DND-41 (cell line): ENCODE measurements around the gene PRKCA.

Source experiments
- ATAC-seq: fragments of 200-7000 bp; cut with Tn5 transposase; 3 replicates; pipeline ENCODE4 v1.9.1; 2021; ENCODE audit warnings: low read depth; ENCODE audit not compliant: insufficient read depth
- DNase-seq: peaks from one replicate; pipeline ENCODE4 v3.0.0-alpha.2; 2020
- H2AFZ ChIP-seq: 2 replicates; pipeline ENCODE4 v1.6.0; 2012; ENCODE audit warnings: low read depth, low read length
- H3K27ac ChIP-seq: 2 replicates; pipeline ENCODE4 v1.5.1; 2012; ENCODE audit warnings: low read length, inconsistent platforms
- H3K27me3 ChIP-seq: fragments of 200-600 bp; sonication (generic); 2 replicates; pipeline ENCODE4 v1.6.0; 2012; ENCODE audit warnings: low read length, mild to moderate bottlenecking, inconsistent platforms; ENCODE audit not compliant: insufficient read depth, poor library complexity
- H3K36me3 ChIP-seq: 2 replicates; pipeline ENCODE4 v1.5.1; 2012; ENCODE audit warnings: low read length, inconsistent platforms; ENCODE audit not compliant: insufficient read depth
- H3K4me1 ChIP-seq: 2 replicates; pipeline ENCODE4 v1.5.1; 2012; ENCODE audit warnings: mild to moderate bottlenecking, low read length; ENCODE audit not compliant: insufficient read depth
- H3K4me2 ChIP-seq: 2 replicates; pipeline ENCODE4 v1.6.0; 2012; ENCODE audit warnings: mild to moderate bottlenecking, moderate library complexity, low read length, inconsistent platforms; ENCODE audit not compliant: insufficient read depth
- H3K4me3 ChIP-seq, 2 experiments: fragments of 200-600 bp in 1 of 2; shearing (Covaris generic) in 1 of 2; 2 replicates each; pipeline ENCODE4 v1.5.1; 2012 to 2016; ENCODE audit warnings: inconsistent platforms in 2 of 2, low read length in 2 of 2, mild to moderate bottlenecking in 2 of 2, low read depth in 1 of 2, moderate library complexity in 1 of 2
- H3K79me2 ChIP-seq: 2 replicates; pipeline ENCODE4 v1.6.0; 2012; ENCODE audit warnings: low read length, inconsistent platforms; ENCODE audit not compliant: insufficient read depth
- H3K9ac ChIP-seq: 2 replicates; pipeline ENCODE4 v1.6.0; 2012; ENCODE audit warnings: low read depth, mild to moderate bottlenecking, inconsistent platforms, low read length, moderate library complexity
- H3K9me3 ChIP-seq: 2 replicates; pipeline ENCODE4 v1.5.1; 2012; ENCODE audit warnings: low read length, moderate library complexity, mild to moderate bottlenecking, inconsistent platforms; ENCODE audit not compliant: insufficient read depth, severe bottlenecking
- H4K20me1 ChIP-seq: 2 replicates; pipeline ENCODE4 v1.6.0; 2012; ENCODE audit warnings: low read length; ENCODE audit not compliant: insufficient read depth
- EZH2 ChIP-seq: IDR thresholded peaks from 3 replicates; pipeline ENCODE4 v1.6.1; 2012; ENCODE audit warnings: borderline replicate concordance, low read depth, mild to moderate bottlenecking, moderate library complexity, low read length, inconsistent platforms; ENCODE audit not compliant: severe bottlenecking
- TF ChIP-seq, protein P1 (sequence below): IDR thresholded peaks from 2 replicates; pipeline ENCODE4 v1.5.1; 2012; ENCODE audit warnings: borderline replicate concordance, low read length, moderate library complexity, mild to moderate bottlenecking; ENCODE audit not compliant: poor library complexity, severe bottlenecking; ENCODE audit errors: extremely low read depth

PRKCA gene

DNA sequence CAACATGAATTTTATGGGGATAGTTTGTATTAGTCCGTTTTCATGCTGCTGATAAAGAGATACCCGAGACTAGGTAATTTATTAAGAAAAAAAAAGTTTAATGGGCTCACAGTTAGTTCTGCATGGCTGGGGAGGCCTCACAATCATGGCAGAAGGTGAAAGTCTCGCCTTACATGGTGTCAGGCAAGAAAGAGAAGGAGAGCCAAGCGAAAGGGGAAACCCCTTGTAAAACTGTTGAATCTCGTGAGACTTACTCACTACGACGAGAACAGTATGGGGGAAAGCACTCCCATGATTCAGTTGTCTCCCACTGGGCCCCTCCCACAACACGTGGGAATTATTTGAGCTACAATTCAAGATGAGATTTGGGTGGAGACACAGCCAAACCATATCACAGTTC is 181.5 kb downstream of the PRKCA start:
- no peaks in the 10 kb centered on the region for H3K4me1 ChIP-seq
- no peak overlapping the region for H3K4me2 ChIP-seq
- H3K27me3 ChIP-seq, result no peaks in the 10 kb centered on the region
- H2AFZ ChIP-seq, result no peak overlapping the region
- no peak overlapping the region for H3K9ac ChIP-seq
- no peak overlapping the region for H3K4me3 ChIP-seq
- H4K20me1 ChIP-seq, result peaks cover 9% of the 10 kb centered on the region; the same call in 1 of the 2 replicates
- TF ChIP-seq, protein P1, sequence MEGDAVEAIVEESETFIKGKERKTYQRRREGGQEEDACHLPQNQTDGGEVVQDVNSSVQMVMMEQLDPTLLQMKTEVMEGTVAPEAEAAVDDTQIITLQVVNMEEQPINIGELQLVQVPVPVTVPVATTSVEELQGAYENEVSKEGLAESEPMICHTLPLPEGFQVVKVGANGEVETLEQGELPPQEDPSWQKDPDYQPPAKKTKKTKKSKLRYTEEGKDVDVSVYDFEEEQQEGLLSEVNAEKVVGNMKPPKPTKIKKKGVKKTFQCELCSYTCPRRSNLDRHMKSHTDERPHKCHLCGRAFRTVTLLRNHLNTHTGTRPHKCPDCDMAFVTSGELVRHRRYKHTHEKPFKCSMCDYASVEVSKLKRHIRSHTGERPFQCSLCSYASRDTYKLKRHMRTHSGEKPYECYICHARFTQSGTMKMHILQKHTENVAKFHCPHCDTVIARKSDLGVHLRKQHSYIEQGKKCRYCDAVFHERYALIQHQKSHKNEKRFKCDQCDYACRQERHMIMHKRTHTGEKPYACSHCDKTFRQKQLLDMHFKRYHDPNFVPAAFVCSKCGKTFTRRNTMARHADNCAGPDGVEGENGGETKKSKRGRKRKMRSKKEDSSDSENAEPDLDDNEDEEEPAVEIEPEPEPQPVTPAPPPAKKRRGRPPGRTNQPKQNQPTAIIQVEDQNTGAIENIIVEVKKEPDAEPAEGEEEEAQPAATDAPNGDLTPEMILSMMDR, result no peak
- TF ChIP-seq EZH2, result no peak
- peaks cover 18% of the 10 kb centered on the region; the same call in 1 of the 2 replicates for H3K79me2 ChIP-seq
- DNase-seq (no peak), ATAC-seq (no peak)
- no peaks in the 10 kb centered on the region; the same call in 1 of the 2 replicates for H3K36me3 ChIP-seq
- H3K27ac ChIP-seq, result no peak overlapping the region
- H3K9me3 ChIP-seq, result no peaks in the 10 kb centered on the region

DNA sequence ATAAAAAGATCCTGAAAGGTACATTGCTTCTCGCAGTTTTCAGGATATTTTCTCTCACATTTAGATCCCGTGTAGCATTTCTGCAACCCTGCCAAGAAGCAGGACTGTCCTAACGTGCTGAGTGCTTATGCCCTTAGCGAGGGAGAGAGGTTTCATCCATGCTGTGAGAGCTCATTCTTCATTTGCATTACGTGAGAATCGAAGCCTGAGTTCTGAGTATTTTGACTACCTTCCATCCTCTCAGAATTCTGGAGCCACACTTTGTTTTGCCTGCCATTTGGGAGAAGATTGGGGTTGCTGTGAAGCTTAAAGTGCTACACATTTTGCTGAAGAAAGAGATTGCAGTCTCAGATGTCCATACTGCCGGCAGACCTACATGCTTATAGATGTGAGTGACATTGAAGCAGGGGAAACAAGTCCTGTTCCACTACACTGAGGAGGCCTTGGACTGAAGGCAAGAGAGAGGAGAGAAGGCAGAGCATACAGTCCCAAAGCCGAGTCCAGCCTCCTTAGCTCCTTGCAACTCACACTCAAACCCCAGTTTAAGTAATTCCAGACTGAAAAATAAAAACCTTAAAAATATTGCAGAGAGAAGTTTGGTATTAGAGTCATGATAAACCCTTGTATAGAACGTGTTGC is 183.0 kb downstream of the PRKCA start:
- Histone ChIP-seq H2AFZ (no peak overlapping the region), H3K27ac (no peak overlapping the region), H3K27me3 (no peaks in the 10 kb centered on the region), H3K4me3 (no peak overlapping the region), H3K36me3 (no peaks in the 10 kb centered on the region; the same call in 1 of the 2 replicates), H3K9me3 (no peaks in the 10 kb centered on the region), H3K4me2 (no peak overlapping the region), H3K4me1 (no peaks in the 10 kb centered on the region), H3K79me2 (peaks cover 14% of the 10 kb centered on the region; the same call in 1 of the 2 replicates), H4K20me1 (peaks cover 9% of the 10 kb centered on the region; the same call in 1 of the 2 replicates), H3K9ac (no peak overlapping the region)
- ATAC-seq (no peak), DNase-seq (no peak)
- TF ChIP-seq, protein P1, result no peak
- TF ChIP-seq EZH2, result no peak

DNA sequence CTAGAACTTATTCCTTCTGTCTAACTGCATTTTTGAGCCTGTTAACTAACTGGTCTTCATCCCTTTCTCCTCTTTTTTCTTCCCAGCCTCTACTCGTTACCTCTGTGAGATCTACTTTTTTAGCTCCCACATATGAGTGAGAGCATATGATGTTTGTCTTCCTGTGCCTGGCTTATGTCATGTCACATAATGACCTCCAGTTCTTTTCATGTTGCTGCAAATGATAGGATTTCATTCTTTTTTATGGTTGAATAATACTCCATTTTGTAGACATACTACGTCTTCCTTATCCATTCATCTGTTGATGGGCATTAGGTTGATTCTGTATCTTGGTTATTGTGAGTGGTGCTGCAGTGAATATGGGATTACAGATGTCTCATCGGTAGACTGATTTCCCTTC is 184.7 kb downstream of the PRKCA start:
- H3K4me3 ChIP-seq, result no peak overlapping the region
- H3K27me3 ChIP-seq, result no peaks in the 10 kb centered on the region
- H3K9me3 ChIP-seq, result no peaks in the 10 kb centered on the region
- ATAC-seq, result no peak
- H4K20me1 ChIP-seq, result peaks cover 5% of the 10 kb centered on the region; the same call in 1 of the 2 replicates
- no peak overlapping the region for H3K4me2 ChIP-seq
- no peaks in the 10 kb centered on the region; the same call in 1 of the 2 replicates for H3K36me3 ChIP-seq
- no peak overlapping the region for H2AFZ ChIP-seq
- H3K27ac ChIP-seq, result no peak overlapping the region
- no peak overlapping the region for H3K9ac ChIP-seq
- H3K79me2 ChIP-seq, result peaks cover 14% of the 10 kb centered on the region
- no peak for DNase-seq
- TF ChIP-seq, protein P1, result no peak
- no peaks in the 10 kb centered on the region for H3K4me1 ChIP-seq
